Endothelial cell of umbilical vein (primary cell): ENCODE measurements around the gene GJC3. TPM values are rescaled to one million over a fixed set of nuclear protein-coding genes. Genes with fewer than 3 reads are reported as not detected.

Experiments used
- BruUV-seq: library from RNA; stranded (reverse); fragments of 400-500 nt; replicated peaks from 2 replicates; lab custom pipeline; 2021; lab: Mats Ljungman, UMichigan
- CTCF ChIA-PET: fragments of 300-600, 350-600 bp; sonication (Branson Sonifier 250); formaldehyde crosslinking; loops from one replicate; lab custom pipeline; 2021; ENCODE audit warnings: antibody characterized with exemption, inconsistent platforms; lab: Charles Lee
- POLR2A ChIA-PET: fragments of 300-600, 350-600 bp; sonication (Branson Sonifier 250); formaldehyde crosslinking; loops from one replicate; lab custom pipeline; 2021; ENCODE audit warnings: antibody characterized with exemption, inconsistent platforms; lab: Charles Lee
- DNase-seq: peaks from one replicate; pipeline ENCODE4 v3.0.0-alpha.2; 2011; ENCODE audit warnings: low read depth, low spot score
- FAIRE-seq: peaks from 2 replicates; lab custom pipeline; 2011; peaks lifted over from hg19 to GRCh38; lab: Jason Lieb, UNC
- H2AFZ ChIP-seq: 2 replicates; pipeline ENCODE4 v1.6.0; 2012; ENCODE audit warnings: low read depth, low read length, control low read depth, inconsistent platforms
- H3K27ac ChIP-seq: 2 replicates; pipeline ENCODE4 v1.5.1; 2011; ENCODE audit warnings: low read depth, mild to moderate bottlenecking, control low read depth, low read length, moderate library complexity; ENCODE audit not compliant: insufficient read depth
- H3K27me3 ChIP-seq, 2 experiments: 2 replicates each; pipeline versions ENCODE4 v1.6.0 to v1.6.1; 2011; ENCODE audit warnings: low read length in 2 of 2, mixed read lengths in 1 of 2; ENCODE audit not compliant: control insufficient read depth in 2 of 2, insufficient read depth in 2 of 2
- H3K36me3 ChIP-seq, 2 experiments: 2 replicates in 1 of 2; 3 replicates in 1 of 2; pipeline ENCODE4 v1.5.1; 2011; ENCODE audit warnings: low read length in 2 of 2, mild to moderate bottlenecking in 1 of 2, moderate library complexity in 1 of 2; ENCODE audit not compliant: control insufficient read depth in 2 of 2, insufficient read depth in 2 of 2; ENCODE audit errors: extremely low read depth in 1 of 2
- H3K4me1 ChIP-seq: 3 replicates; pipeline ENCODE4 v1.5.1; 2011; ENCODE audit warnings: mild to moderate bottlenecking, low read length; ENCODE audit not compliant: control insufficient read depth, insufficient read depth; ENCODE audit errors: extremely low read depth
- H3K4me2 ChIP-seq: 2 replicates; pipeline ENCODE4 v1.6.1; 2011; ENCODE audit warnings: low read length, control low read depth, mixed read lengths; ENCODE audit not compliant: insufficient read depth
- H3K4me3 ChIP-seq, 3 experiments: fragments of 200-600 bp in 1 of 3; sonication (generic), shearing (Covaris generic) in 1 of 3; replicated peaks in 1 of 3; 2 replicates each; pipeline ENCODE4 v1.5.1; 2011 to 2016; ENCODE audit warnings: control low read depth in 3 of 3, low read length in 3 of 3, mild to moderate bottlenecking in 2 of 3, inconsistent platforms in 1 of 3, low read depth in 1 of 3, moderate library complexity in 1 of 3; ENCODE audit not compliant: insufficient read depth in 1 of 3
- H3K79me2 ChIP-seq: 2 replicates; pipeline ENCODE4 v1.6.0; 2012; ENCODE audit warnings: low read length, inconsistent platforms; ENCODE audit not compliant: control insufficient read depth, insufficient read depth
- H3K9ac ChIP-seq: replicated peaks from 2 replicates; pipeline ENCODE3; 2011; ENCODE audit warnings: low read length, control low read depth; ENCODE audit not compliant: insufficient read depth; ENCODE audit errors: extremely low read depth
- H3K9me1 ChIP-seq: replicated peaks from 3 replicates; pipeline ENCODE4 v1.6.0; 2011; ENCODE audit warnings: mild to moderate bottlenecking, low read length; ENCODE audit not compliant: control insufficient read depth, insufficient read depth; ENCODE audit errors: extremely low read depth
- H3K9me3 ChIP-seq: replicated peaks from 2 replicates; pipeline ENCODE4 v1.5.1; 2012; ENCODE audit warnings: low read length, inconsistent platforms; ENCODE audit not compliant: control insufficient read depth, insufficient read depth
- H4K20me1 ChIP-seq: replicated peaks from 2 replicates; pipeline ENCODE3; 2011; ENCODE audit warnings: mild to moderate bottlenecking, low read length; ENCODE audit not compliant: control insufficient read depth, insufficient read depth; ENCODE audit errors: extremely low read depth
- CTCF ChIP-seq, 2 donors: IDR thresholded peaks; 1 replicate in 1 of 2; 2 replicates in 1 of 2; pipeline ENCODE4 v1.5.1; 2011; ENCODE audit warnings: low read length in 2 of 2, mild to moderate bottlenecking in 2 of 2, moderate library complexity in 2 of 2, control low read depth in 1 of 2, inconsistent platforms in 1 of 2, low read depth in 1 of 2; ENCODE audit not compliant: insufficient read depth in 1 of 2; ENCODE audit errors: extremely low read depth in 1 of 2
- EZH2 ChIP-seq: IDR thresholded peaks from 2 replicates; pipeline ENCODE4 v1.6.1; 2012; ENCODE audit warnings: borderline replicate concordance, low read depth, mild to moderate bottlenecking, moderate library complexity, low read length, inconsistent platforms; ENCODE audit not compliant: severe bottlenecking
- FOS ChIP-seq: IDR thresholded peaks from 2 replicates; pipeline ENCODE4 v1.6.1; 2011; ENCODE audit warnings: mild to moderate bottlenecking, low read length, moderate library complexity, borderline replicate concordance; ENCODE audit not compliant: insufficient read depth
- GATA2 ChIP-seq: IDR thresholded peaks from 2 replicates; pipeline ENCODE4 v1.7.0; 2011; ENCODE audit warnings: low read depth, mild to moderate bottlenecking, moderate library complexity, mixed read lengths, low read length; ENCODE audit not compliant: insufficient read length, insufficient read depth
- JUN ChIP-seq: IDR thresholded peaks from 2 replicates; pipeline ENCODE4 v1.6.1; 2011; ENCODE audit warnings: borderline replicate concordance, low read depth; ENCODE audit not compliant: insufficient read length, insufficient read depth
- MYC ChIP-seq: IDR thresholded peaks from one replicate; pipeline ENCODE4 v1.6.1; 2011; ENCODE audit warnings: mild to moderate bottlenecking, low read depth, low read length
- POLR2A ChIP-seq: IDR thresholded peaks from 2 replicates; pipeline ENCODE4 v1.6.1; 2012; ENCODE audit warnings: low read depth, mild to moderate bottlenecking, control low read depth, low read length
- POLR2AphosphoS5 ChIP-seq: IDR thresholded peaks from 2 replicates; pipeline ENCODE4 v1.6.1; 2012; ENCODE audit warnings: low read depth, mild to moderate bottlenecking, control low read depth, low read length, moderate library complexity; ENCODE audit not compliant: insufficient read depth
- dilution Hi-C: fragments of 300-500 bp; cut with MboI; formaldehyde crosslinking; loops from one replicate; pipeline ENCODE4 v1.15.0; 2019; ENCODE audit warnings: low sequenced_read_pairs; ENCODE audit not compliant: extremely low pct_ligation_motif_present
- intact Hi-C: fragments of 100-400 bp; cut with micrococcal nuclease; formaldehyde crosslinking; loops from one replicate; pipeline ENCODE4 v1.10.0; 2022
- polyA plus RNA-seq, 4 experiments: library from polyadenylated mRNA; depleted of rRNA in 3 of 4; stranded (reverse) in 3 of 4; unstranded in 1 of 4; fragments of >200 nt; gene quantifications; 2 replicates each; pipeline versions ENCODE4 v1.2.1 to v1.2.3, GENCODE V29; 2011 to 2012; ENCODE audit warnings: missing spikeins in 1 of 4
- total RNA-seq: library from RNA; stranded (reverse); gene quantifications from 2 replicates; pipeline ENCODE4 v1.2.3, GENCODE V29; 2021
- TF ChIP-seq, protein P1 (sequence below): IDR thresholded peaks from 2 replicates; pipeline ENCODE4 v1.6.1; 2011; ENCODE audit not compliant: insufficient read depth, insufficient read length

GJC3 gene
- total and polyA plus RNA-seq, 2 donors (not counting 3 experiments of a cell fraction or from before 2014, with no cell fraction given): 0.28 TPM; not detected in 1

DNA sequence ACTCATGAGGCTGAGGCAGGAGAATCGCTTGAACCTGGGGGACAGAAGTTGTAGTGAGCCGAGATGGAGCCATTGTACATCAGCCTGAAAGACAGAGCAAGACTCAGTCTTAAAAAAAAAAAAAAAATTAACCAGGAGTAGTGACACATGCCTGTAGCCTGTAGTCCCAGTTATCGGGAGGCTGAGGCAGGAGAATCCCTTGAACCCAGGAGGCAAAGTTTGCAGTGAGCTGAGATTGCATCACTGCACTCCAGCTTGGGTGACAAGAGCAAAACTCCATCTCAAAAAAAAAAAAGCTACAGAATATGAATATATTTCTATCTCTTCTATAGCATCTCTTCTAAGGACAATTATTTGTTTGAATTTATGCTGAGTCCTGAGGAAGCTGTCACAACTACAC, 39.9 kb upstream of the GJC3 start:
- intact Hi-C loops: no loop called here
- dilution Hi-C loops: no loop called here
- no TSS peak for BruUV-seq

More for the DNA sequence above, 39.9 kb upstream of the GJC3 start:
- no peak for TF ChIP-seq GATA2
- TF ChIP-seq EZH2: no peak
- no peak for TF ChIP-seq POLR2A
- TF ChIP-seq, protein P1, sequence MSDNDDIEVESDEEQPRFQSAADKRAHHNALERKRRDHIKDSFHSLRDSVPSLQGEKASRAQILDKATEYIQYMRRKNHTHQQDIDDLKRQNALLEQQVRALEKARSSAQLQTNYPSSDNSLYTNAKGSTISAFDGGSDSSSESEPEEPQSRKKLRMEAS: no peak
- TF ChIP-seq POLR2AphosphoS5: no peak
- no peak for TF ChIP-seq CTCF (IDR thresholded peaks at IDR 0.05; ENCODE audit: extremely low read depth in 1 of 2, insufficient read depth in 1 of 2, low read depth in 1 of 2, low read length in 2 of 2)
- TF ChIP-seq FOS: no peak
- TF ChIP-seq JUN: no peak
- no peak for TF ChIP-seq MYC
- Histone ChIP-seq H3K4me1 (no peaks in the 10 kb centered on the region), H3K79me2 (no peaks in the 10 kb centered on the region), H3K36me3 (no peaks in the 10 kb centered on the region), H4K20me1 (no peaks in the 10 kb centered on the region), H3K4me3 (no peak overlapping the region), H3K9ac (no peak overlapping the region), H3K9me3 (no peaks in the 10 kb centered on the region), H3K27me3 (peaks cover 0 to 2% of the 10 kb centered on the region in 2 experiments), H2AFZ (no peak overlapping the region), H3K4me2 (no peak overlapping the region), H3K27ac (no peak overlapping the region), H3K9me1 (no peaks in the 10 kb centered on the region)
- ChIA-PET CTCF (interaction anchor here (0.6 to 1.4 kb wide), 3 partner anchors 11 to 170 kb away, joined by 3 to 6 read pairs (median 4); no protein-coding TSS in a partner anchor), POLR2A (no interaction called here)
- FAIRE-seq (no peak), DNase-seq (no peak)
